Body of pancreas (tissue), 4 donors: ENCODE data around the gene CHRFAM7A.
"Not testable (repeated sequence)": the region's sequence is repeated elsewhere in the genome, so short reads cannot be mapped to it uniquely, and the experiment has no call there.

Source experiments
- CTCF ChIP-seq, 7 experiments: fragments of 450-650 bp in 4 of 7; fragments of 200-600 bp in 3 of 7; sonication (generic) in 3 of 7; IDR thresholded peaks; one replicate each; pipeline ENCODE4 v1.5.1; 2016 to 2019; ENCODE audit warnings: antibody characterized with exemption in 7 of 7
- POLR2A ChIP-seq, 3 donors: fragments of 450-650 bp; IDR thresholded peaks; one replicate each; pipeline ENCODE4 v1.6.1; 2016; ENCODE audit warnings: antibody characterized with exemption in 3 of 3, mild to moderate bottlenecking in 2 of 3

GRCh38 chr15:30438348-30438747, 45.0 kb upstream of the CHRFAM7A start:
- TF ChIP-seq CTCF, POLR2A (IDR thresholded peaks at IDR 0.05): not testable (repeated sequence)
